NB4 (cell line): ENCODE results near the gene RUVBL2.

Experiments used
- DNase-seq: peaks from one replicate; pipeline ENCODE4 v3.0.0; 2010; ENCODE audit warnings: low read depth
- H3K4me3 ChIP-seq: one replicate; pipeline ENCODE4 v1.5.1; 2011; ENCODE audit warnings: mild to moderate bottlenecking, low read depth, low read length, moderate library complexity
- MYC ChIP-seq: IDR thresholded peaks from 2 replicates; pipeline ENCODE4 v1.6.1; 2011; ENCODE audit warnings: low read depth, low read length
- POLR2A ChIP-seq: IDR thresholded peaks from 2 replicates; pipeline ENCODE4 v1.6.1; 2011; ENCODE audit warnings: mild to moderate bottlenecking; ENCODE audit not compliant: insufficient read length; ENCODE audit errors: extremely low read depth
- TF ChIP-seq, protein P1 (sequence below): IDR thresholded peaks from one replicate; pipeline ENCODE4 v1.5.1; 2012; ENCODE audit warnings: low read depth, low read length

Gene RUVBL2

DNA sequence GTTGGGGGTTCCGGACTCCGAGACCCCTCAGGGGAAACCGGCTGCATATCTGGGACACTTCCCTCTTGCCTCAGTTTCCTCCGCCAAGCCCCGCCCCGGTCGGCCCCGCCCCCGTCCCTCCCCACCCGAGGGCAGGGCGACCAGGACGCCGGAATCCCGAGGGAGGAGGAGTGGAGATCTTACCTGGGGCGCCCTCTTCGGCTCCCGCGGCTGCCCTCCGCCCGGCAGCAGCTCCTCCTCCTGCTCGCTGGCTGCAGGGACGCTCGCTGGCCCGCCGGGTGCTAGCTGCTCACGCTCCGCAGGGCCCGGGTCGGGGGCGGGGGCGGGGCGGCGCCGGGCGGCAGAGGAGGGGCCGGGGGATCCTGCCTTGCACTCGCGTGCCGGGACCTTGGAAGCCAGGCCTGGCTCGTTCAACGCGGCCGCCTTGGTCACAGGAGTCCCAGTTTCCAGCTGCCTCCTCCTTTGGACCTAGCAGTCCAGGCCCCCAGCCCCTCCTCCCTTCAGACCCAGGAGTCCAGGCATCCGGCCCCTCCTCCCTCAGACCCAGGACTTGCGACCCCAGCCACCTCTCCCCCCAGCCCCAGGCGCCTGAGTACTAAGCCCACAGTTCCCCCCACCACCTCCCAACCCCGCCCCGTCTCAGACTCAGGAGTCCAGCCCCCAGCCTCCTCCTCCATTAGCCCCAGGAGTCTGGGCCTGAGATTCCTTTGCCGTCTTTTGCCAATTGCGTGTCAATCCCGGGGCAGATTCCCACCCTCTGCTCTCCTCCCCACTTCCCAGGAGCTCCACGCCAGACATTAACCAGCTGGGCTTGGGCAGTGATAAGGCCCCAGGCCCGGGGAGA lies 71.3 kb downstream of the RUVBL2 start, which contains the start of gene NTF4:
Gene NTF4, minus strand, starts transcription at position 51 of the 844 bp plus-strand sequence. CDS start 2,821 bp downstream, outside the sequence.
- no peak for TF ChIP-seq POLR2A
- no peak for TF ChIP-seq MYC
- TF ChIP-seq, protein P1, sequence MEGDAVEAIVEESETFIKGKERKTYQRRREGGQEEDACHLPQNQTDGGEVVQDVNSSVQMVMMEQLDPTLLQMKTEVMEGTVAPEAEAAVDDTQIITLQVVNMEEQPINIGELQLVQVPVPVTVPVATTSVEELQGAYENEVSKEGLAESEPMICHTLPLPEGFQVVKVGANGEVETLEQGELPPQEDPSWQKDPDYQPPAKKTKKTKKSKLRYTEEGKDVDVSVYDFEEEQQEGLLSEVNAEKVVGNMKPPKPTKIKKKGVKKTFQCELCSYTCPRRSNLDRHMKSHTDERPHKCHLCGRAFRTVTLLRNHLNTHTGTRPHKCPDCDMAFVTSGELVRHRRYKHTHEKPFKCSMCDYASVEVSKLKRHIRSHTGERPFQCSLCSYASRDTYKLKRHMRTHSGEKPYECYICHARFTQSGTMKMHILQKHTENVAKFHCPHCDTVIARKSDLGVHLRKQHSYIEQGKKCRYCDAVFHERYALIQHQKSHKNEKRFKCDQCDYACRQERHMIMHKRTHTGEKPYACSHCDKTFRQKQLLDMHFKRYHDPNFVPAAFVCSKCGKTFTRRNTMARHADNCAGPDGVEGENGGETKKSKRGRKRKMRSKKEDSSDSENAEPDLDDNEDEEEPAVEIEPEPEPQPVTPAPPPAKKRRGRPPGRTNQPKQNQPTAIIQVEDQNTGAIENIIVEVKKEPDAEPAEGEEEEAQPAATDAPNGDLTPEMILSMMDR = no peak
- no peak within 1 kb of the TSS for H3K4me3 ChIP-seq
- peak; percentile 26 for DNase-seq
